Activated T-cell treated with anti-CD3 and anti-CD28 coated beads for 24 hours (primary cell): ENCODE measurements around the gene RBP7.
"Not testable (repeated sequence)": the region's sequence is repeated elsewhere in the genome, so short reads cannot be mapped to it uniquely, and the experiment has no call there.

ENCODE experiments used
- DNase-seq: peaks from one replicate; pipeline ENCODE4 v3.0.0-alpha.2; 2020; ENCODE audit warnings: low read depth

The RBP7 gene

GRCh38 chr1:9996624-9997582, at the start of gene RBP7:
TSS of gene RBP7 (plus strand) at chr1:9997228. CDS start at chr1:9997259, 31 bp downstream.
- DNase-seq = no peak

- no peak for DNase-seq
Measured at GRCh38 chr1:9957726-9958125, 39.3 kb upstream of the RBP7 start.

GRCh38 chr1:9960011-9960410, 37.0 kb upstream of the RBP7 start:
- no peak for DNase-seq

- DNase-seq = no peak
Measured at GRCh38 chr1:9960706-9961562, 36.1 kb upstream of the RBP7 start.

- DNase-seq = no peak
Measured at GRCh38 chr1:9984253-9984652, 12.8 kb upstream of the RBP7 start.

GRCh38 chr1:9985001-9985400, 12.0 kb upstream of the RBP7 start:
- DNase-seq = no peak

- no peak for DNase-seq
Measured at GRCh38 chr1:9989773-9990172, 7.3 kb upstream of the RBP7 start.

GRCh38 chr1:9990944-9991343, 6.1 kb upstream of the RBP7 start:
- DNase-seq = no peak

- no peak for DNase-seq
Measured at GRCh38 chr1:9992910-9993309, 4.1 kb upstream of the RBP7 start.

- DNase-seq = no peak
Measured at GRCh38 chr1:9993561-9994075, 3.4 kb upstream of the RBP7 start.

GRCh38 chr1:10001016-10001665, 4.1 kb downstream of the RBP7 start:
- no peak for DNase-seq

- not testable (repeated sequence) for DNase-seq
Measured at GRCh38 chr1:10005248-10005647, 8.2 kb downstream of the RBP7 start.

GRCh38 chr1:10007169-10007568, 10.1 kb downstream of the RBP7 start:
- no peak for DNase-seq

GRCh38 chr1:10014016-10014415, 17.0 kb downstream of the RBP7 start:
- DNase-seq = no peak

- DNase-seq = no peak
Measured at GRCh38 chr1:10019561-10019960, 22.5 kb downstream of the RBP7 start.

GRCh38 chr1:10020086-10020485, 23.1 kb downstream of the RBP7 start:
- DNase-seq = no peak

GRCh38 chr1:10020678-10021077, 23.6 kb downstream of the RBP7 start:
- not testable (repeated sequence) for DNase-seq

- not testable (repeated sequence) for DNase-seq
Measured at GRCh38 chr1:10021992-10022391, 25.0 kb downstream of the RBP7 start.

GRCh38 chr1:10022656-10023055, 25.6 kb downstream of the RBP7 start:
- no peak for DNase-seq

GRCh38 chr1:10025354-10025753, 28.3 kb downstream of the RBP7 start:
- no peak for DNase-seq

GRCh38 chr1:10027027-10027426, 30.0 kb downstream of the RBP7 start:
- no peak for DNase-seq

GRCh38 chr1:10028956-10029500, 32.0 kb downstream of the RBP7 start:
- DNase-seq = not testable (repeated sequence)
